MM.1S (cell line): ENCODE data around the gene ARHGEF40.

Experiments
- DNase-seq: peaks from one replicate; pipeline ENCODE4 v3.0.0-alpha.2; 2015
- H2AFZ ChIP-seq: fragments of 300-600 bp; sonication (generic); 2 replicates; pipeline ENCODE4 v1.6.0; 2016; ENCODE audit warnings: antibody characterized with exemption, low read length
- H3F3A ChIP-seq: fragments of 300-600 bp; sonication (generic); 2 replicates; pipeline ENCODE4 v1.6.1; 2016; ENCODE audit warnings: mild to moderate bottlenecking, antibody characterized with exemption, low read length, moderate library complexity, mixed read lengths; ENCODE audit not compliant: insufficient read depth
- H3K27ac ChIP-seq: fragments of 300-600 bp; sonication (generic); 2 replicates; pipeline ENCODE4 v1.5.1; 2016; ENCODE audit warnings: mild to moderate bottlenecking, low read length
- H3K27me3 ChIP-seq: fragments of 300-600 bp; sonication (generic); replicated peaks from 2 replicates; pipeline ENCODE4 v1.6.0; 2016; ENCODE audit warnings: low read length; ENCODE audit not compliant: insufficient read depth
- H3K36me3 ChIP-seq: fragments of 300-600 bp; sonication (generic); replicated peaks from 2 replicates; pipeline ENCODE4 v1.6.1; 2016; ENCODE audit warnings: mild to moderate bottlenecking, low read length, mixed read lengths; ENCODE audit not compliant: insufficient read depth
- H3K4me1 ChIP-seq: fragments of 300-600 bp; sonication (generic); 2 replicates; pipeline ENCODE4 v1.6.1; 2016; ENCODE audit warnings: low read length, mixed read lengths
- H3K4me2 ChIP-seq: fragments of 300-600 bp; sonication (generic); 2 replicates; pipeline ENCODE4 v1.6.0; 2016; ENCODE audit warnings: low read depth, low read length
- H3K4me3 ChIP-seq: fragments of 300-600 bp; sonication (generic); 2 replicates; pipeline ENCODE4 v1.5.1; 2016; ENCODE audit warnings: low read length, mixed read lengths
- H3K79me2 ChIP-seq: fragments of 300-600 bp; sonication (generic); 2 replicates; pipeline ENCODE4 v1.6.1; 2016; ENCODE audit warnings: mixed run types, low read length, mixed read lengths
- H3K9ac ChIP-seq: fragments of 300-600 bp; sonication (generic); 2 replicates; pipeline ENCODE4 v1.6.1; 2016; ENCODE audit warnings: low read length, mixed read lengths
- H3K9me2 ChIP-seq: fragments of 300-600 bp; sonication (generic); replicated peaks from 2 replicates; pipeline ENCODE4 v1.6.1; 2016; ENCODE audit warnings: mild to moderate bottlenecking, low read length, mixed read lengths; ENCODE audit not compliant: insufficient read depth
- H3K9me3 ChIP-seq: fragments of 300-600 bp; sonication (generic); replicated peaks from 2 replicates; pipeline ENCODE4 v1.6.1; 2016; ENCODE audit warnings: mild to moderate bottlenecking, low read length, mixed read lengths; ENCODE audit not compliant: insufficient read depth
- H4K20me1 ChIP-seq: fragments of 300-600 bp; sonication (generic); 2 replicates; pipeline ENCODE4 v1.6.1; 2016; ENCODE audit warnings: mild to moderate bottlenecking, low read length, moderate library complexity, mixed read lengths; ENCODE audit not compliant: insufficient read depth
- EZH2 ChIP-seq: fragments of 300-600 bp; sonication (generic); optimal IDR thresholded peaks from 2 replicates; pipeline ENCODE3; 2017; ENCODE audit warnings: low read depth, mild to moderate bottlenecking, antibody characterized with exemption, low read length, mixed read lengths
- EZH2phosphoT487 ChIP-seq: fragments of 300-600 bp; sonication (generic); IDR thresholded peaks from 2 replicates; pipeline ENCODE4 v1.6.1; 2018; ENCODE audit warnings: antibody characterized with exemption, low read length
- TF ChIP-seq, protein P1 (sequence below): fragments of 300-600 bp; sonication (generic); IDR thresholded peaks from 2 replicates; pipeline ENCODE4 v1.5.1; 2016; ENCODE audit warnings: antibody characterized with exemption, low read length, mixed read lengths

Gene ARHGEF40

DNA sequence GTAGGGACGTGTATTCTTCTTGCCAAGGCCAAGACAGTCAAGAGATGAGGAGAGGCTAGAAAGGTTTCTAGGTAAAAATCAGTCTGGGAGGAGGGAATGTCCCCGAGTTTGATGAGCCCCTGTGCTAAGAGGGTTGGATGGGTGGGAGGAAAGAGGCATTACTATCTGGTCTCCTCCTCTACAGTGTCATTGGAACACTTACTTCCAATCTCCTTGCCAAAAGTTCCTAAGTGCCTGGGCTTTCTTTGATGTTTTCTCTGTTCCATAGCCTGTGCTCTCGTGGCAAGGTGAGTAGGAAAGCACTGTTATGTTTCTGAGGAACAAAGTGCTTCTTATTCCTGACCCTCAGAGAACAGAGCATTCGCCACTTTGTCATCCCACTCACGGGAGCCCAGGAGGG, 35.4 kb upstream of the ARHGEF40 start, which contains the start of gene RNASE13:
RNASE13 (minus strand) TSS at position 101 of the 400 bp plus-strand sequence. CDS start 519 bp downstream, outside the sequence.
- H3K9me2 ChIP-seq: no peaks in the 10 kb centered on the region
- H3K4me1 ChIP-seq: no peaks in the 10 kb centered on the region
- DNase-seq: no peak
- TF ChIP-seq, protein P1, sequence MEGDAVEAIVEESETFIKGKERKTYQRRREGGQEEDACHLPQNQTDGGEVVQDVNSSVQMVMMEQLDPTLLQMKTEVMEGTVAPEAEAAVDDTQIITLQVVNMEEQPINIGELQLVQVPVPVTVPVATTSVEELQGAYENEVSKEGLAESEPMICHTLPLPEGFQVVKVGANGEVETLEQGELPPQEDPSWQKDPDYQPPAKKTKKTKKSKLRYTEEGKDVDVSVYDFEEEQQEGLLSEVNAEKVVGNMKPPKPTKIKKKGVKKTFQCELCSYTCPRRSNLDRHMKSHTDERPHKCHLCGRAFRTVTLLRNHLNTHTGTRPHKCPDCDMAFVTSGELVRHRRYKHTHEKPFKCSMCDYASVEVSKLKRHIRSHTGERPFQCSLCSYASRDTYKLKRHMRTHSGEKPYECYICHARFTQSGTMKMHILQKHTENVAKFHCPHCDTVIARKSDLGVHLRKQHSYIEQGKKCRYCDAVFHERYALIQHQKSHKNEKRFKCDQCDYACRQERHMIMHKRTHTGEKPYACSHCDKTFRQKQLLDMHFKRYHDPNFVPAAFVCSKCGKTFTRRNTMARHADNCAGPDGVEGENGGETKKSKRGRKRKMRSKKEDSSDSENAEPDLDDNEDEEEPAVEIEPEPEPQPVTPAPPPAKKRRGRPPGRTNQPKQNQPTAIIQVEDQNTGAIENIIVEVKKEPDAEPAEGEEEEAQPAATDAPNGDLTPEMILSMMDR: no peak
- TF ChIP-seq EZH2phosphoT487 (no peak), EZH2 (no peak)
- H3K79me2 ChIP-seq: no peaks in the 10 kb centered on the region
- H3K9me3 ChIP-seq: no peaks in the 10 kb centered on the region
- no peaks in the 10 kb centered on the region for H4K20me1 ChIP-seq
- H2AFZ ChIP-seq: no peak within 1 kb of the TSS
- H3K4me3 ChIP-seq: no peak within 1 kb of the TSS
- H3K27me3 ChIP-seq: no peaks in the 10 kb centered on the region
- H3F3A ChIP-seq: no peaks in the 10 kb centered on the region
- no peak within 1 kb of the TSS for H3K4me2 ChIP-seq
- no peak within 1 kb of the TSS for H3K9ac ChIP-seq
- H3K36me3 ChIP-seq: no peaks in the 10 kb centered on the region
- no peak within 1 kb of the TSS for H3K27ac ChIP-seq

DNA sequence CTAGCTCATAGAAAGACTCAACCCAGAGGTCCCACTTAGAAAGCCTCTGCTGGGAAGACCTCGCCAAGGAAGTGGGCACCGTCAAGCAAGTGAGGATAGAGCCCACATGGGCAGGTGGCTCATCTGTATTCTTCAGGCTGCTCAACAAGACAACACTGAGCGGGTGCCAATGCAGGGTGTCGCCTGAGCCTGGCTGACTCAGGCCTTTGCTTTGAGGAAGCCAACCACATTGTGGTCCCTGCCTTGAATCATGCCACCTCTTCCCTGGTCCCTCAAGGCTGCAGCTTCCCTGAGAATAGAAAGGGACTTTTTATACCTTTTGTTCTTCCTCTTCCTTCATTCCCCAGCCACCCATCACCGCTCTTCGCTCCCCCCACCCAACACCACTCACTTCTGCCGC, 33.4 kb upstream of the ARHGEF40 start:
- Histone ChIP-seq H2AFZ (no peak overlapping the region), H3K4me2 (no peak overlapping the region), H3K27ac (no peak overlapping the region), H3K4me1 (no peaks in the 10 kb centered on the region), H3K79me2 (no peaks in the 10 kb centered on the region), H3F3A (no peaks in the 10 kb centered on the region), H4K20me1 (no peaks in the 10 kb centered on the region), H3K9me3 (no peaks in the 10 kb centered on the region), H3K9me2 (no peaks in the 10 kb centered on the region), H3K27me3 (no peaks in the 10 kb centered on the region), H3K4me3 (no peak overlapping the region), H3K9ac (no peak overlapping the region), H3K36me3 (no peaks in the 10 kb centered on the region)
- DNase-seq: no peak
- TF ChIP-seq EZH2phosphoT487 (no peak), EZH2 (no peak)
- TF ChIP-seq, protein P1: no peak

DNA sequence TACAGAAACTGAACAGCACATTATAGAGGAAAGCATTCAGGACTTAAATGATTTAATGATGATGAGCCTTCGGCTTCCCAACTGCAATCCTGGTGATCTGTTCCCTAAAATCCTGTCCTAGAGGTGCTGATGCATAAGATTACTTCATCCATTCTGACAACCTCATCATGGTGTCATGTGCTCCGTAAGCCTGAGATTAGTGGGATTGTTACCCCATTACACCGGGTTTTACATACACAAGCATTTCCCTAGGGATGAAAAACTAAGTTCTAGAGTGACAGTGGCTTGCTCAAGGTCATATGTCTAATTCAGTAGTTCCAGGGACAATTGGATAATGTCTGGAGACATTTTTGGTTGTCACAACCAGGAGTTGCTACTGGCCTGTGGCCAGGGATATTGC, 32.9 kb upstream of the ARHGEF40 start:
- Histone ChIP-seq H3K4me3 (no peak overlapping the region), H3K9ac (no peak overlapping the region), H3K79me2 (no peaks in the 10 kb centered on the region), H3K36me3 (no peaks in the 10 kb centered on the region), H3K27me3 (no peaks in the 10 kb centered on the region), H3K9me3 (no peaks in the 10 kb centered on the region), H3K9me2 (no peaks in the 10 kb centered on the region), H3K4me1 (no peaks in the 10 kb centered on the region), H3K4me2 (no peak overlapping the region), H4K20me1 (no peaks in the 10 kb centered on the region), H2AFZ (no peak overlapping the region), H3K27ac (no peak overlapping the region), H3F3A (no peaks in the 10 kb centered on the region)
- TF ChIP-seq, protein P1: no peak
- no peak for TF ChIP-seq EZH2
- no peak for TF ChIP-seq EZH2phosphoT487
- no peak for DNase-seq
